Measurements from ENCODE around the gene XYLB.

The XYLB gene

GRCh38 chr3:38364721-38365400 is 18.3 kb downstream of the XYLB start:
- no peak for DNase-seq (ENCODE audit: low read depth, low spot score)

- no peak for DNase-seq (ENCODE audit: low read depth, low spot score)
Observed at GRCh38 chr3:38365469-38366062, 19.0 kb downstream of the XYLB start.

GRCh38 chr3:38366082-38366481 is 19.5 kb downstream of the XYLB start:
- no peak for DNase-seq (ENCODE audit: low read depth, low spot score)

- peak; percentile 39 for DNase-seq (ENCODE audit: low read depth, low spot score)
Observed at GRCh38 chr3:38367779-38368178, 21.2 kb downstream of the XYLB start.

GRCh38 chr3:38368238-38368637 is 21.7 kb downstream of the XYLB start:
- no peak for DNase-seq (ENCODE audit: low read depth, low spot score)

- DNase-seq (ENCODE audit: low read depth, low spot score): no peak
Observed at GRCh38 chr3:38369186-38369585, 22.6 kb downstream of the XYLB start.

- no peak for DNase-seq (ENCODE audit: low read depth, low spot score)
Observed at GRCh38 chr3:38370149-38370548, 23.6 kb downstream of the XYLB start.

GRCh38 chr3:38370861-38371260 is 24.3 kb downstream of the XYLB start:
- no peak for DNase-seq (ENCODE audit: low read depth, low spot score)

GRCh38 chr3:38371541-38372213 is 25.1 kb downstream of the XYLB start:
- no peak for DNase-seq (ENCODE audit: low read depth, low spot score)

GRCh38 chr3:38372214-38372601 is 25.6 kb downstream of the XYLB start:
- DNase-seq (ENCODE audit: low read depth, low spot score): no peak

GRCh38 chr3:38374221-38374620 is 27.6 kb downstream of the XYLB start:
- DNase-seq (ENCODE audit: low read depth, low spot score): no peak

GRCh38 chr3:38375072-38375471 is 28.5 kb downstream of the XYLB start:
- no peak for DNase-seq (ENCODE audit: low read depth, low spot score)

GRCh38 chr3:38375488-38376097 is 29.0 kb downstream of the XYLB start:
- no peak for DNase-seq (ENCODE audit: low read depth, low spot score)

GRCh38 chr3:38376098-38376816 is 29.7 kb downstream of the XYLB start:
- DNase-seq (ENCODE audit: low read depth, low spot score): no peak

- no peak for DNase-seq (ENCODE audit: low read depth, low spot score)
Observed at GRCh38 chr3:38379201-38379770, 32.7 kb downstream of the XYLB start.

GRCh38 chr3:38382506-38383080 is 36.0 kb downstream of the XYLB start:
- no peak for DNase-seq (ENCODE audit: low read depth, low spot score)

- DNase-seq (ENCODE audit: low read depth, low spot score): no peak
Observed at GRCh38 chr3:38383156-38383875, 36.7 kb downstream of the XYLB start.

GRCh38 chr3:38386992-38387750 is 40.6 kb downstream of the XYLB start:
- DNase-seq (ENCODE audit: low read depth, low spot score): no peak

- DNase-seq (ENCODE audit: low read depth, low spot score): no peak
Observed at GRCh38 chr3:38387862-38388261, 41.3 kb downstream of the XYLB start.

- no peak for DNase-seq (ENCODE audit: low read depth, low spot score)
Observed at GRCh38 chr3:38392604-38393163, 46.1 kb downstream of the XYLB start.
